HepG2 (cell line): ENCODE measurements around the gene SEMA6B. TPM values are rescaled to one million over a fixed set of nuclear protein-coding genes. Genes with fewer than 3 reads are reported as not detected.

ENCODE experiments used
- FOSL2 ChIP-seq: sonication (generic); formaldehyde crosslinking; IDR thresholded peaks from 2 replicates; pipeline ENCODE4 v1.4.0; 2020; ENCODE audit warnings: missing genetic modification reagents
- FOXA3 ChIP-seq: IDR thresholded peaks from 2 replicates; pipeline ENCODE4 v1.6.1; 2016; ENCODE audit warnings: missing genetic modification reagents, missing compliant biosample characterization
- KDM2A ChIP-seq: sonication (generic); formaldehyde crosslinking; IDR thresholded peaks from 2 replicates; pipeline ENCODE4 v1.4.0; 2020; ENCODE audit warnings: low read depth, missing genetic modification reagents, borderline replicate concordance
- MBNL3 ChIP-seq: fragments of 250-450 bp; sonication (Bioruptor Pico); conservative IDR thresholded peaks from 2 replicates; pipeline ENCODE4 v1.8.0; 2022; ENCODE audit warnings: mild to moderate bottlenecking, inconsistent platforms
- RNF2 ChIP-seq: fragments of 450-650 bp; conservative IDR thresholded peaks from 2 replicates; pipeline ENCODE4 v1.6.1; 2016; ENCODE audit warnings: low read depth
- STAG1 ChIP-seq: sonication (generic); formaldehyde crosslinking; IDR thresholded peaks from 2 replicates; pipeline ENCODE4 v1.4.0; 2020; ENCODE audit warnings: missing genetic modification reagents
- TBX3 ChIP-seq: fragments of 450-650 bp; IDR thresholded peaks from 2 replicates; pipeline ENCODE4 v1.6.1; 2017; ENCODE audit warnings: antibody characterized with exemption, mild to moderate bottlenecking, inconsistent platforms, borderline replicate concordance
- ZBTB1 ChIP-seq: sonication (generic); formaldehyde crosslinking; IDR thresholded peaks from 2 replicates; pipeline ENCODE4 v1.4.0; 2020; ENCODE audit warnings: missing genetic modification reagents, borderline replicate concordance
- ZC3H4 ChIP-seq: sonication (generic); formaldehyde crosslinking; IDR thresholded peaks from 2 replicates; pipeline ENCODE4 v1.4.0; 2020; ENCODE audit warnings: missing genetic modification reagents, borderline replicate concordance
- ZNF138 ChIP-seq: sonication (generic); formaldehyde crosslinking; IDR thresholded peaks from 2 replicates; pipeline ENCODE4 v1.5.0; 2020; ENCODE audit warnings: mild to moderate bottlenecking, low read depth, missing genetic modification reagents
- ZNF253 ChIP-seq: sonication (generic); formaldehyde crosslinking; IDR thresholded peaks from 2 replicates; pipeline ENCODE4 v1.8.0; 2022; ENCODE audit warnings: mild to moderate bottlenecking, missing genetic modification reagents, borderline replicate concordance
- ZNF501 ChIP-seq: sonication (generic); formaldehyde crosslinking; IDR thresholded peaks from 2 replicates; pipeline ENCODE4 v1.5.1; 2020; ENCODE audit warnings: mild to moderate bottlenecking, moderate library complexity, missing genetic modification reagents
- ZNF644 ChIP-seq: IDR thresholded peaks from 2 replicates; pipeline ENCODE4 v1.6.1; 2016; ENCODE audit warnings: low read depth
- polyA plus RNA-seq, 8 experiments: library from polyadenylated mRNA; depleted of rRNA in 3 of 8; stranded (reverse) in 7 of 8; unstranded in 1 of 8; fragments of >200 nt; fragmentation: Illumina TruSeq in 4 of 8; extraction: Trizol in 4 of 8; gene quantifications; 2 replicates each; pipeline versions ENCODE4 v1.2.1 to v1.2.3, GENCODE V29; 2011 to 2016; ENCODE audit warnings: low read depth in 4 of 8, missing spikeins in 1 of 8, mixed read lengths in 1 of 8; ENCODE audit not compliant: insufficient read depth in 1 of 8
- total RNA-seq, 5 experiments: library from RNA; depleted of rRNA; stranded (reverse); fragments of >200 nt; fragmentation: Illumina TruSeq; extraction: Trizol; gene quantifications; 2 replicates each; pipeline ENCODE4 v1.2.3, GENCODE V29; 2016; ENCODE audit warnings: low read depth in 1 of 5
- TF ChIP-seq, protein P1 (sequence below): sonication (generic); formaldehyde crosslinking; IDR thresholded peaks from 2 replicates; pipeline ENCODE4 v1.4.0; 2020; ENCODE audit warnings: missing genetic modification reagents, borderline replicate concordance
- TF ChIP-seq, protein P2 (sequence below): sonication (generic); formaldehyde crosslinking; IDR thresholded peaks from 2 replicates; pipeline ENCODE4 v1.4.0; 2020; ENCODE audit warnings: missing genetic modification reagents, borderline replicate concordance
- TF ChIP-seq, protein P3 (sequence below): sonication (generic); formaldehyde crosslinking; IDR thresholded peaks from 2 replicates; pipeline ENCODE4 v1.4.0; 2020; ENCODE audit warnings: missing genetic modification reagents
- TF ChIP-seq, protein P4 (sequence below), 2 experiments: fragments of 450-650 bp in 1 of 2; sonication (generic) in 1 of 2; formaldehyde crosslinking; IDR thresholded peaks; 2 replicates each; pipeline versions ENCODE4 v1.5.0 to v1.8.0; 2020 to 2022; ENCODE audit warnings: mild to moderate bottlenecking in 1 of 2, missing genetic modification reagents in 1 of 2
- TF ChIP-seq, protein P5 (sequence below): sonication (generic); formaldehyde crosslinking; IDR thresholded peaks from 2 replicates; pipeline ENCODE4 v1.4.0; 2020; ENCODE audit warnings: missing genetic modification reagents

SEMA6B gene
- total and polyA plus RNA-seq, 2 of the 13 experiments (the other 11 are each of a cell fraction or from before 2014, with no cell fraction given): 45.5 to 67.1 TPM

DNA sequence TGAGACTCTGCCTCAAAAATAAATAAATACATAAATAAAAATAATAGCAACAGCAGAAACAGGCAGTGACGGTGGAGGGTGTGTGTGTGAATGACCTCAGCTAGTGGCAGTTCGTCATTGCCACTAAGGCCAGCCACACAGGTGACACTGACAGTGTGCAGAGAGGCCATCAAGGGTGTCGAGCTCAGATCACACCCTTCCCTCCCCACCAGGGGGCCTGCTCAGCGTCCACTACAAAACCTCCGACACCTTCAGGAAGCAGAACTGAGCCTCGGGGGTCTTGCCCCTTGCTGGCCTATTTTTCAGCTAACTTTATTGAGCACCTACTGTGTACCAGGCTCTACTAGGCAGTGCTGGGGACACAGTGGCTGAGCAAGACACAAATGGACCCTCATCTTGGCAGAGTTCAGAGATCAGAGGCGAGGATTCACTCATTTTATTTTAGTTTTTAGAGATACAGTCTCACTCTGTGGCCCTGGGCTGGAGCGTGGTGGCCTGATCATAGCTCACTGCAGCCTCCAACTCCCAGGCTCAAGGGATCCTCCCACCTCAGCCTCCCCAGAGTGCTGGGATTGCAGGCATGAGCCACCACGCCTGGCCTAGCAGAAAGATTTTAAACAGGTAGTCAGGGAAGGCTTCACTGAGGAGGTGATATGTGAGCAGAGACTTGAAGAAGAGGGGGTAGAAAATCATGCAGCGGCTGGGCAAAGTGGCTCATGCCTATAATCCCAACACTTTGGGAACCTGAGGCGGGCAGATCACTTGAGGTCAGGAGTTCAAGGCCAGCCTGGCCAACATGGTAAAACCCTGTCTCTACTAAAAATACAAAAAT lies 30.3 kb upstream of the SEMA6B start (continued):
- TF ChIP-seq, protein P1, sequence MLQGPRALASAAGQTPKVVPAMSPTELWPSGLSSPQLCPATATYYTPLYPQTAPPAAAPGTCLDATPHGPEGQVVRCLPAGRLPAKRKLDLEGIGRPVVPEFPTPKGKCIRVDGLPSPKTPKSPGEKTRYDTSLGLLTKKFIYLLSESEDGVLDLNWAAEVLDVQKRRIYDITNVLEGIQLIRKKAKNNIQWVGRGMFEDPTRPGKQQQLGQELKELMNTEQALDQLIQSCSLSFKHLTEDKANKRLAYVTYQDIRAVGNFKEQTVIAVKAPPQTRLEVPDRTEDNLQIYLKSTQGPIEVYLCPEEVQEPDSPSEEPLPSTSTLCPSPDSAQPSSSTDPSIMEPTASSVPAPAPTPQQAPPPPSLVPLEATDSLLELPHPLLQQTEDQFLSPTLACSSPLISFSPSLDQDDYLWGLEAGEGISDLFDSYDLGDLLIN: no peak
- TF ChIP-seq TBX3: peak; percentile 38; the same call in 1 of the 2 replicates
- TF ChIP-seq KDM2A: peak; percentile 61; the same call in 1 of the 2 replicates
- TF ChIP-seq, protein P2, sequence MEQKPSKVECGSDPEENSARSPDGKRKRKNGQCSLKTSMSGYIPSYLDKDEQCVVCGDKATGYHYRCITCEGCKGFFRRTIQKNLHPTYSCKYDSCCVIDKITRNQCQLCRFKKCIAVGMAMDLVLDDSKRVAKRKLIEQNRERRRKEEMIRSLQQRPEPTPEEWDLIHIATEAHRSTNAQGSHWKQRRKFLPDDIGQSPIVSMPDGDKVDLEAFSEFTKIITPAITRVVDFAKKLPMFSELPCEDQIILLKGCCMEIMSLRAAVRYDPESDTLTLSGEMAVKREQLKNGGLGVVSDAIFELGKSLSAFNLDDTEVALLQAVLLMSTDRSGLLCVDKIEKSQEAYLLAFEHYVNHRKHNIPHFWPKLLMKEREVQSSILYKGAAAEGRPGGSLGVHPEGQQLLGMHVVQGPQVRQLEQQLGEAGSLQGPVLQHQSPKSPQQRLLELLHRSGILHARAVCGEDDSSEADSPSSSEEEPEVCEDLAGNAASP (CRISPR knock-in tag): 0 out of 2 replicates have a peak, but pooled peaks have one; percentile 41
- TF ChIP-seq, protein P3, sequence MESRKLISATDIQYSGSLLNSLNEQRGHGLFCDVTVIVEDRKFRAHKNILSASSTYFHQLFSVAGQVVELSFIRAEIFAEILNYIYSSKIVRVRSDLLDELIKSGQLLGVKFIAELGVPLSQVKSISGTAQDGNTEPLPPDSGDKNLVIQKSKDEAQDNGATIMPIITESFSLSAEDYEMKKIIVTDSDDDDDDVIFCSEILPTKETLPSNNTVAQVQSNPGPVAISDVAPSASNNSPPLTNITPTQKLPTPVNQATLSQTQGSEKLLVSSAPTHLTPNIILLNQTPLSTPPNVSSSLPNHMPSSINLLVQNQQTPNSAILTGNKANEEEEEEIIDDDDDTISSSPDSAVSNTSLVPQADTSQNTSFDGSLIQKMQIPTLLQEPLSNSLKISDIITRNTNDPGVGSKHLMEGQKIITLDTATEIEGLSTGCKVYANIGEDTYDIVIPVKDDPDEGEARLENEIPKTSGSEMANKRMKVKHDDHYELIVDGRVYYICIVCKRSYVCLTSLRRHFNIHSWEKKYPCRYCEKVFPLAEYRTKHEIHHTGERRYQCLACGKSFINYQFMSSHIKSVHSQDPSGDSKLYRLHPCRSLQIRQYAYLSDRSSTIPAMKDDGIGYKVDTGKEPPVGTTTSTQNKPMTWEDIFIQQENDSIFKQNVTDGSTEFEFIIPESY (CRISPR knock-in tag): peak; percentile 42; the same call in 1 of the 2 replicates
- TF ChIP-seq STAG1: peak; percentile 71
- TF ChIP-seq, protein P4, sequence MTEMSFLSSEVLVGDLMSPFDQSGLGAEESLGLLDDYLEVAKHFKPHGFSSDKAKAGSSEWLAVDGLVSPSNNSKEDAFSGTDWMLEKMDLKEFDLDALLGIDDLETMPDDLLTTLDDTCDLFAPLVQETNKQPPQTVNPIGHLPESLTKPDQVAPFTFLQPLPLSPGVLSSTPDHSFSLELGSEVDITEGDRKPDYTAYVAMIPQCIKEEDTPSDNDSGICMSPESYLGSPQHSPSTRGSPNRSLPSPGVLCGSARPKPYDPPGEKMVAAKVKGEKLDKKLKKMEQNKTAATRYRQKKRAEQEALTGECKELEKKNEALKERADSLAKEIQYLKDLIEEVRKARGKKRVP (CRISPR knock-in tag; IDR thresholded peaks at IDR 0.05): no peak
- TF ChIP-seq, protein P5, sequence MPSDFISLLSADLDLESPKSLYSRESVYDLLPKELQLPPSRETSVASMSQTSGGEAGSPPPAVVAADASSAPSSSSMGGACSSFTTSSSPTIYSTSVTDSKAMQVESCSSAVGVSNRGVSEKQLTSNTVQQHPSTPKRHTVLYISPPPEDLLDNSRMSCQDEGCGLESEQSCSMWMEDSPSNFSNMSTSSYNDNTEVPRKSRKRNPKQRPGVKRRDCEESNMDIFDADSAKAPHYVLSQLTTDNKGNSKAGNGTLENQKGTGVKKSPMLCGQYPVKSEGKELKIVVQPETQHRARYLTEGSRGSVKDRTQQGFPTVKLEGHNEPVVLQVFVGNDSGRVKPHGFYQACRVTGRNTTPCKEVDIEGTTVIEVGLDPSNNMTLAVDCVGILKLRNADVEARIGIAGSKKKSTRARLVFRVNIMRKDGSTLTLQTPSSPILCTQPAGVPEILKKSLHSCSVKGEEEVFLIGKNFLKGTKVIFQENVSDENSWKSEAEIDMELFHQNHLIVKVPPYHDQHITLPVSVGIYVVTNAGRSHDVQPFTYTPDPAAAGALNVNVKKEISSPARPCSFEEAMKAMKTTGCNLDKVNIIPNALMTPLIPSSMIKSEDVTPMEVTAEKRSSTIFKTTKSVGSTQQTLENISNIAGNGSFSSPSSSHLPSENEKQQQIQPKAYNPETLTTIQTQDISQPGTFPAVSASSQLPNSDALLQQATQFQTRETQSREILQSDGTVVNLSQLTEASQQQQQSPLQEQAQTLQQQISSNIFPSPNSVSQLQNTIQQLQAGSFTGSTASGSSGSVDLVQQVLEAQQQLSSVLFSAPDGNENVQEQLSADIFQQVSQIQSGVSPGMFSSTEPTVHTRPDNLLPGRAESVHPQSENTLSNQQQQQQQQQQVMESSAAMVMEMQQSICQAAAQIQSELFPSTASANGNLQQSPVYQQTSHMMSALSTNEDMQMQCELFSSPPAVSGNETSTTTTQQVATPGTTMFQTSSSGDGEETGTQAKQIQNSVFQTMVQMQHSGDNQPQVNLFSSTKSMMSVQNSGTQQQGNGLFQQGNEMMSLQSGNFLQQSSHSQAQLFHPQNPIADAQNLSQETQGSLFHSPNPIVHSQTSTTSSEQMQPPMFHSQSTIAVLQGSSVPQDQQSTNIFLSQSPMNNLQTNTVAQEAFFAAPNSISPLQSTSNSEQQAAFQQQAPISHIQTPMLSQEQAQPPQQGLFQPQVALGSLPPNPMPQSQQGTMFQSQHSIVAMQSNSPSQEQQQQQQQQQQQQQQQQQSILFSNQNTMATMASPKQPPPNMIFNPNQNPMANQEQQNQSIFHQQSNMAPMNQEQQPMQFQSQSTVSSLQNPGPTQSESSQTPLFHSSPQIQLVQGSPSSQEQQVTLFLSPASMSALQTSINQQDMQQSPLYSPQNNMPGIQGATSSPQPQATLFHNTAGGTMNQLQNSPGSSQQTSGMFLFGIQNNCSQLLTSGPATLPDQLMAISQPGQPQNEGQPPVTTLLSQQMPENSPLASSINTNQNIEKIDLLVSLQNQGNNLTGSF (CRISPR knock-in tag): no peak
- TF ChIP-seq FOSL2 (CRISPR knock-in tag): peak; percentile 26; the same call in 1 of the 2 replicates
- no peak for TF ChIP-seq ZBTB1
- no peak for TF ChIP-seq RNF2
- 0 out of 2 replicates have a peak, but pooled peaks have one; percentile 37 for TF ChIP-seq ZNF501
- no peak for TF ChIP-seq ZNF253 (CRISPR knock-in tag)
- TF ChIP-seq ZC3H4 (CRISPR knock-in tag): no peak
- no peak for TF ChIP-seq ZNF138 (CRISPR knock-in tag)
- no peak for TF ChIP-seq MBNL3 (CRISPR knock-in tag)
- TF ChIP-seq ZNF644: no peak
- TF ChIP-seq FOXA3: peak; percentile 38; the same call in 1 of the 2 replicates
